H9 (cell line): Measurements from ENCODE around the gene FRMD4B. TPM values are rescaled to one million over a fixed set of nuclear protein-coding genes. Genes with fewer than 3 reads are reported as not detected.

Source experiments
- DNase-seq: peaks from one replicate; pipeline ENCODE4 v3.0.0-alpha.2; 2017
- H2AFZ ChIP-seq: one replicate; pipeline ENCODE4 v1.6.1; 2013; ENCODE audit warnings: mild to moderate bottlenecking, low read length, control low read depth, moderate library complexity
- H2AK5ac ChIP-seq: 2 replicates; pipeline ENCODE4 v1.6.1; 2013; ENCODE audit warnings: low read length, control low read depth, mixed read lengths; ENCODE audit not compliant: insufficient read length
- H2BK120ac ChIP-seq: one replicate; pipeline ENCODE4 v1.6.1; 2013; ENCODE audit warnings: low read depth, mild to moderate bottlenecking, low read length, control low read depth, inconsistent platforms; ENCODE audit not compliant: poor library complexity, severe bottlenecking
- H2BK12ac ChIP-seq: 2 replicates; pipeline ENCODE4 v1.6.1; 2013; ENCODE audit warnings: low read length, control low read depth, mixed read lengths, low read depth; ENCODE audit not compliant: insufficient read length
- H2BK15ac ChIP-seq: 2 replicates; pipeline ENCODE4 v1.6.1; 2013; ENCODE audit warnings: low read depth, low read length, control low read depth
- H2BK20ac ChIP-seq: one replicate; pipeline ENCODE4 v1.6.1; 2013; ENCODE audit warnings: low read depth, mild to moderate bottlenecking, low read length, control low read depth, inconsistent platforms; ENCODE audit not compliant: poor library complexity, severe bottlenecking
- H2BK5ac ChIP-seq: 2 replicates; pipeline ENCODE4 v1.6.1; 2013; ENCODE audit warnings: low read length, control low read depth, mixed read lengths; ENCODE audit not compliant: insufficient read length
- H3K14ac ChIP-seq: 2 replicates; pipeline ENCODE4 v1.6.1; 2013; ENCODE audit warnings: low read length, control low read depth; ENCODE audit not compliant: insufficient read depth
- H3K18ac ChIP-seq: 2 replicates; pipeline ENCODE4 v1.6.1; 2013; ENCODE audit warnings: low read depth, mild to moderate bottlenecking, mixed read lengths, low read length, control low read depth; ENCODE audit not compliant: insufficient read length
- H3K23ac ChIP-seq: 2 replicates; pipeline ENCODE4 v1.6.1; 2013; ENCODE audit warnings: low read length, control low read depth, mixed read lengths, low read depth; ENCODE audit not compliant: insufficient read length
- H3K23me2 ChIP-seq: 2 replicates; pipeline ENCODE4 v1.6.1; 2013; ENCODE audit warnings: low read depth, mild to moderate bottlenecking, mixed read lengths, low read length, control low read depth; ENCODE audit not compliant: insufficient read length, poor library complexity, severe bottlenecking
- H3K27ac ChIP-seq: 2 replicates; pipeline ENCODE4 v1.5.1; 2013; ENCODE audit warnings: low read length, control low read depth, mixed read lengths, low read depth; ENCODE audit not compliant: insufficient read length
- H3K27me3 ChIP-seq: 2 replicates; pipeline ENCODE4 v1.6.1; 2013; ENCODE audit warnings: low read length, control low read depth, inconsistent platforms; ENCODE audit not compliant: insufficient read depth
- H3K4ac ChIP-seq: 2 replicates; pipeline ENCODE4 v1.6.1; 2013; ENCODE audit warnings: low read depth, mild to moderate bottlenecking, control low read depth, inconsistent platforms, low read length, moderate library complexity
- H3K4me1 ChIP-seq: 2 replicates; pipeline ENCODE4 v1.6.1; 2013; ENCODE audit warnings: low read length, control low read depth, inconsistent platforms; ENCODE audit not compliant: insufficient read depth
- H3K4me2 ChIP-seq: 2 replicates; pipeline ENCODE4 v1.6.1; 2013; ENCODE audit warnings: low read length, control low read depth, mixed read lengths; ENCODE audit not compliant: insufficient read length, insufficient read depth
- H3K56ac ChIP-seq: 2 replicates; pipeline ENCODE4 v1.6.1; 2013; ENCODE audit warnings: low read depth, mild to moderate bottlenecking, mixed read lengths, low read length, control low read depth; ENCODE audit not compliant: insufficient read length
- H3K79me1 ChIP-seq: 2 replicates; pipeline ENCODE4 v1.6.1; 2013; ENCODE audit warnings: low read depth, mild to moderate bottlenecking, moderate library complexity, low read length, control low read depth, inconsistent platforms; ENCODE audit not compliant: insufficient read depth, poor library complexity, severe bottlenecking
- H3K79me2 ChIP-seq: 2 replicates; pipeline ENCODE4 v1.6.1; 2013; ENCODE audit warnings: low read length, control low read depth, inconsistent platforms; ENCODE audit not compliant: insufficient read depth
- H3K9ac ChIP-seq: 2 replicates; pipeline ENCODE4 v1.6.1; 2013; ENCODE audit warnings: low read length, control low read depth, mixed read lengths; ENCODE audit not compliant: insufficient read length; ENCODE audit errors: extremely low read depth
- H3K9me3 ChIP-seq: one replicate; pipeline ENCODE4 v1.6.1; 2013; ENCODE audit warnings: low read depth, low read length, inconsistent platforms; ENCODE audit not compliant: control insufficient read depth
- H3T11ph ChIP-seq: one replicate; pipeline ENCODE4 v1.6.1; 2013; ENCODE audit warnings: mild to moderate bottlenecking, low read length, control low read depth, inconsistent platforms
- H4K20me1 ChIP-seq: one replicate; pipeline ENCODE4 v1.6.1; 2013; ENCODE audit not compliant: control insufficient read depth, insufficient read length, insufficient read depth
- H4K5ac ChIP-seq: 2 replicates; pipeline ENCODE4 v1.6.1; 2013; ENCODE audit warnings: low read depth, mild to moderate bottlenecking, mixed read lengths, low read length, control low read depth; ENCODE audit not compliant: insufficient read length
- H4K8ac ChIP-seq: replicated peaks from 2 replicates; pipeline ENCODE4 v1.6.1; 2013; ENCODE audit warnings: low read length, control low read depth, mixed read lengths, low read depth; ENCODE audit not compliant: insufficient read length
- H4K91ac ChIP-seq: 2 replicates; pipeline ENCODE4 v1.6.1; 2013; ENCODE audit warnings: low read depth, mild to moderate bottlenecking, moderate library complexity, mixed read lengths, low read length, control low read depth; ENCODE audit not compliant: insufficient read length
- H3K27ac Mint-ChIP-seq, 3 experiments: 2 replicates in 2 of 3; 3 replicates in 1 of 3; pipeline ENCODE4 v1.8.0; 2020 to 2021; ENCODE audit warnings: mixed read lengths in 3 of 3, mild to moderate bottlenecking in 1 of 3, moderate library complexity in 1 of 3
- H3K27me3 Mint-ChIP-seq: 2 replicates; pipeline ENCODE4 v1.8.0; 2021; ENCODE audit warnings: low read depth, mild to moderate bottlenecking, moderate library complexity, mixed read lengths
- H3K36me3 Mint-ChIP-seq, 3 experiments: 2 replicates in 2 of 3; 3 replicates in 1 of 3; pipeline ENCODE4 v1.8.0; 2020 to 2021; ENCODE audit warnings: low read depth in 3 of 3, mixed read lengths in 3 of 3; ENCODE audit not compliant: insufficient read depth in 1 of 3
- H3K4me1 Mint-ChIP-seq, 2 experiments: 2 replicates each; pipeline ENCODE4 v1.8.0; 2020; ENCODE audit warnings: mixed read lengths in 2 of 2
- H3K4me3 Mint-ChIP-seq, 2 experiments: 2 replicates in 1 of 2; 3 replicates in 1 of 2; pipeline ENCODE4 v1.8.0; 2020 to 2021; ENCODE audit warnings: mild to moderate bottlenecking in 2 of 2, mixed read lengths in 2 of 2, moderate library complexity in 1 of 2
- H3K9me3 Mint-ChIP-seq, 2 experiments: 2 replicates in 1 of 2; 3 replicates in 1 of 2; pipeline ENCODE4 v1.8.0; 2020; ENCODE audit warnings: mild to moderate bottlenecking in 2 of 2, mixed read lengths in 2 of 2, moderate library complexity in 1 of 2
- CTCF ChIP-seq: fragments of 200-600 bp; sonication (generic); conservative IDR thresholded peaks from 3 replicates; pipeline ENCODE4 v1.8.0; 2021; ENCODE audit warnings: antibody characterized with exemption, mild to moderate bottlenecking
- WGBS: extraction: QIAGEN DNeasy Blood & Tissue Kit; methylation state at CpG from one replicate; pipeline ENCODE4 v1.1.7; 2013; ENCODE audit warnings: missing lambda C conversion rate, low lambda C conversion rate, mixed read lengths; ENCODE audit not compliant: insufficient read length; ENCODE audit errors: extremely low coverage; 5-methylcytosine and 5-hydroxymethylcytosine counted together
- total RNA-seq: library from RNA; stranded (reverse); gene quantifications from 2 replicates; pipeline ENCODE4 v1.2.1, GENCODE V29; 2021

Gene FRMD4B
- total RNA-seq, 1 experiment from 2014 or later: 3.4 TPM

- H2BK5ac ChIP-seq: no peak overlapping the region
- H4K20me1 ChIP-seq: no peaks in the 10 kb centered on the region
- peaks cover 5% of the 10 kb centered on the region; the same call in 1 of the 2 replicates for H3K4me1 ChIP-seq
- no peak overlapping the region for H4K8ac ChIP-seq
- no peak overlapping the region for H4K91ac ChIP-seq
- no peak overlapping the region for H3K56ac ChIP-seq
- WGBS: no CpG with 5 or more reads among the region's 3 CpGs
- H2BK120ac ChIP-seq: no peak overlapping the region
- no peaks in the 10 kb centered on the region for H3K79me1 ChIP-seq
- H3K14ac ChIP-seq: no peak overlapping the region
- no peak overlapping the region for H2AK5ac ChIP-seq
- no peak overlapping the region for H3K18ac ChIP-seq
- H3K27me3 ChIP-seq: no peaks in the 10 kb centered on the region
- Mint-ChIP-seq H3K4me3 (no peak overlapping the region), H3K27me3 (peaks cover 19% of the 10 kb centered on the region), H3K4me1 (peaks cover 51 to 64% of the 10 kb centered on the region in 2 experiments), H3K9me3 (no peaks in the 10 kb centered on the region; a peak in 1 of 5 replicates), H3K36me3 (peaks cover 0 to 3% (median 0%) of the 10 kb centered on the region in 3 experiments; a peak in 1 of 7 replicates), H3K27ac (peak overlapping the region in 1 of 3 experiments; percentile 56; a peak in 1 of 7 replicates)
- no peaks in the 10 kb centered on the region for H3K23me2 ChIP-seq
- no peak overlapping the region for H2BK20ac ChIP-seq
- no peak overlapping the region for H2BK12ac ChIP-seq
- no peak overlapping the region for H3T11ph ChIP-seq
- no peak overlapping the region for H4K5ac ChIP-seq
- H2AFZ ChIP-seq: no peak overlapping the region
- no peak overlapping the region for H3K4me2 ChIP-seq
- H3K9me3 ChIP-seq: no peaks in the 10 kb centered on the region
- DNase-seq: no peak
- TF ChIP-seq CTCF: no peak
- H3K9ac ChIP-seq: no peak overlapping the region
- H2BK15ac ChIP-seq: no peak overlapping the region
- H3K79me2 ChIP-seq: no peaks in the 10 kb centered on the region
- H3K4ac ChIP-seq: no peak overlapping the region
- H3K27ac ChIP-seq: no peak overlapping the region
- no peak overlapping the region for H3K23ac ChIP-seq
Observed at GRCh38 chr3:69290430-69290829, 95.5 kb downstream of the FRMD4B start.
